GM19193 (cell line): ENCODE measurements around the gene TRAF4.

Experiments
- POLR2A ChIP-seq: IDR thresholded peaks from 4 replicates; pipeline ENCODE4 v1.6.1; 2011; ENCODE audit not compliant: insufficient read depth, insufficient read length; ENCODE audit errors: extremely low read depth

TRAF4 gene

DNA sequence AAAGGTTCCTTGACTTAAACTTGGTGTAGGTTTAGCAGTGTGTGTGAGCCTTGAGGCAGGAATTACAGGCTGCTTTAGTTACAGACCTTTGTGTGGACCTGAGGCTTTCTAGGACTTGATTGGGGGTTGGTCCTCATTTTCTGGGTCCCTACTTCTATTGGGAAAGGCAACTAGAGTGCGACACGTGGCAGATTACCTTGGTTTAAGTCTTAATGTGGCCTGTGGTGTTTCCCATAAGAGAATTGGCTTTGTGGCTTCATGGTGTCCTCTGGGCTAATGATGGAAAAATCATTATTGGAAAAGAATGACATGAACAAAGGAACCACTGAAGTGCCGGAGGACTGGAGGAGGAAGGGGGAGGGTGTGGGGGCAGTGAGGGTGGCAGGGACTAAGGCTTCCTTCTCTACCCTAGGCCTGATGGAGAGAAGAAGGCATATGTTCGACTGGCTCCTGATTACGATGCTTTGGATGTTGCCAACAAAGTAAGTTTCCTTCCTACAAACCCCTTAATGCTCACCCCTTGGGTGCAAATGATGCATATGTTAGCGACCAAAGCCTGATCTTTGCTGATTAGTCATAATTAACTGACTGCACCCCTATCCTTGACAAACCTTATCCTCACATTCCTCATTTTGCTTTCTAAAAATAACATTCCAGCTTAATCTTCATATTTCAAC lies 20.5 kb upstream of the TRAF4 start:
- no peak for TF ChIP-seq POLR2A

DNA sequence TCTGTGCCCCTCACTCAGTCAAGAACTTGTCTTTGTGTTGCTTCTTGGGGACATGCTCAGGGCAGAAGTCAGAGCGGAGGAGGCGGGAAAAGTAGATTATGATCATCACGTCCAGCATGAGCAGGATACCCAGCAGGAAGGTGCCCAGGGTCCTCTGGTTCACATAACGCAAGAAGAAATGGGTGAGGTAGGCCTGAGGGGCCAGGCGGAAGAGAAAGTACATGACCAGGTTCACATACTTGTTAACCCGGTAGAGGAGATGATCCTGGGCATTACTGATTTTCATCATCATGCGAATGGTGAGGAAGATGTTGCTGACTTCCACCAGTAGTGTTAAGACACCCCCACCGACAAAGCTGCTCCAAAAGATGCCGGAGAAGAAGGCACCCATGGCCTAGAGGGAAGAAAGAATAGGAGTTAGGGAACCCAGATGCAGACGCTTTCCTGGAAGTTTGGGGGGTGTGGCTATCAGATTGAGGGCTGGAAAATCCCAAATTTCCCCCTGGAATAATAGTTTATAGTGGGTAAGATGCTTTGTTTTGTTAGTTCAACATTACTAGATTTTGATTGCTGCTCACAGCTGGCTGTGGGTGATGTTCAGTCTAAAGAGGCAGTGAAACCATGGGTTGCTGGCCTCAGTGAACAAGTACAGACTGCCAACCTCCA lies 19.2 kb upstream of the TRAF4 start:
- no peak for TF ChIP-seq POLR2A

DNA sequence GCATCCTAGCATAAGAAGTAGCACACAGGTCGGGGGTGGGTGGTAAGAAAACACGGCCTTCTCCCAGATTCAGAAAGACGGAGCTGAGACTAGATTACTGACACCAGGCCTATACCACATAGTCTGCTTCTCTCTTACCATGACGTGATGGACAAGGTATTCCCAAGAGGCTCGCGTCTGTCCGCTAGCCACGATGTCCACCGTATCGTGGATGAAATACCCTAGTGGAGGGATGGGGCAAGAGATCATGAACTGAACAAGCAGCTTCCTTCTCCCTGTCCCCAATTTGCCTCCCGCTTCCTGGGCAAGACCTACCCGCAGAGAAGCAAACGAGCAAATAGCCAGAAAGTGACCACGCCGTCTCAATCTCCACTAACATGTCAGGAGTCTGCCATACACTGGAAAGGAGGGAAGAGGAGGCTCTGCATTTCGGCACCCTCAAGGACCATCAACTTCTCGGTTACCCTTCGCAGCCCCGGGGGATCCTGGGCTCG lies 18.6 kb upstream of the TRAF4 start:
- TF ChIP-seq POLR2A, result no peak

DNA sequence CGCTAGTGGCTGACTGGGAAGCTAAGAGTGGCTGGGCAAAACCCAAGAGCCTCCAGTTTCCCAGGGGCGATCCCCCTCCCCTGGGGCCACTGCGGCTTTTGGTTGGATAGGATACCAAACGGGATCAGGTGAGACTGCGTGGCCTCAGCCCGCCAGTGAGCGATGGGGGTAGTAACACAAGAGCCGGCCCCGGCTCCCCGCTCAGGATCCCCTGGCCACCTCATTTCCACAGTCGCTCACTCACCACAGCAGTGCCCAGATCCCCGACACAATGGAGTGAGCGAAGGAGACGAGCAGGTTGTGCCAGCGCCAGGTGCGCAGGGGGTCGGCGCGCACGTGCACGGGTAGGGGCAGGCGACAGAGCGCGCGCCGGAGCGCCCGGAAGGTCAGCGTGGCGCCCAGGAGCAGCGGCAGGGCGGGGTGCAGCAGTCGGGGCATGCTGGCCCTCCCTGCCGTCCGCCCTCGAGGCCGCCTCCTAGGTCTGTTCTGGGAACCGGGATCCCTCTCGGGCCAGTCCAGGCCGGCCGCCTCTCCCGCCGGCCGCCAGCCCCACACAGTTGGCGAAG lies 18.1 kb upstream of the TRAF4 start:
- TF ChIP-seq POLR2A, result peak; percentile 66

DNA sequence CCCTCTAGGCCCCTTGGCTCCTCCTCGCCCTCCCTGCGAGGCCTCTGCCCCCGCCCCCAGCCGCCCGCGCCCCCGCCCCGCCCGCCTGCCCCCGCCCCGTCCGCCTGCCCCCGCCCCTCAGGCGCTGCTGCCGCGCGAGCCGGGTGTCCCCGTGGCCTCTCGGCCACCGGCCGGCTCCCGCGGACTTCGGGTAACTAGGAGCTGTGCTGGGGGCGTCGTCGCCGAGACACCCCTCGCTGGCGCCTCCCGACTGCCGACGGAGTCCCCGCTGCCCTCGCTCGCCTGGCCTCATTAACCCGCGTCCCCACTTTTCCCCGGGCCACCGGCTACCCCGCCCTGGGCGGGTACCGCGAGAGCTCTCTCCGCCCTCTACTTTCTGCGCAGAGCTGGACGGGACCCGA lies 17.6 kb upstream of the TRAF4 start, which contains the start of gene TLCD1:
TSS of gene TLCD1 (minus strand) at position 8 of the 401 bp plus-strand sequence. CDS start 136 bp downstream, outside the sequence.
- no peak for TF ChIP-seq POLR2A

DNA sequence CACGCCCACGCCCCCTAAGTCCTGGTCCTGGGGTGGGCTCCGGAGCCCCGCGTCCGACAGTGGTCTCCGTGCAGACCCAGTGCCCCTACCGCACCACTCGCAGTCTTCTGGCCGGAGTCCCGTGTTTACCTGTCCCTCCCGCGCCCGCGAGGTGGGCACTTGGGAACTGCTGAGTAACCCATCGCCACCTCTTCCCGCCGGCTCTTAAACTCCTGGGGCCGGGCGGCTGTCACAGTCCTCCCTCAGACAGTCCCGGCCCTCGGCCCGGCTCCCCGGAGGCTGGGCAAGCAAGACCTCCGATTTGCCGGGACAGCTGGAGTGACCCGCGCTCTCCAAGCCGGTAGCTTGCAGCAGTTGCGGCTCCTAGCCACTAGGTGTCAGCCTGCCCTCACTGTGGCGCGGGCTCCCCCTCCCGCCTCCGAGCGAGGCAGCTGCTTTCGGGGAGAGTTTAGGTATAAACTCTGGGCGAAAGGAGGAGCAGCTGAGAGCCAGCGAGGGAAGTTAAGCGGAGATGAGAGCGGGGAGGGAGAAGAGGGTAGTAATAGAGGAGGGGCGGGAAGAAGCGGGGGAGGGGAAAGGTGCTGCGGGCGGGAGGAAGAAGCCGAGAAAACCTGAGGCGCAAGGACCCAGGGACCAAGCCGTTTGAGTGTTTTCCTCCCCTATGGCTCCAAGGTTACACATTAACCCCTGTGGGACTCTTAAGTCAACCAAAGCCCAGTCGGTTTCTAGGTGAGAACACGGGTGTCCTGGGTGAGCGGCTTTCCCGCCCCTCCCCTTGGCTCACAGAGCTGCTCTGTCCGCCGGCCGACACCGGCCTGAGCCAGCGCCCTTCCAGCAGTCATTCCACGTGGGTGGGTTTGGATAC lies 17.0 kb upstream of the TRAF4 start:
- peak; percentile 80 for TF ChIP-seq POLR2A

DNA sequence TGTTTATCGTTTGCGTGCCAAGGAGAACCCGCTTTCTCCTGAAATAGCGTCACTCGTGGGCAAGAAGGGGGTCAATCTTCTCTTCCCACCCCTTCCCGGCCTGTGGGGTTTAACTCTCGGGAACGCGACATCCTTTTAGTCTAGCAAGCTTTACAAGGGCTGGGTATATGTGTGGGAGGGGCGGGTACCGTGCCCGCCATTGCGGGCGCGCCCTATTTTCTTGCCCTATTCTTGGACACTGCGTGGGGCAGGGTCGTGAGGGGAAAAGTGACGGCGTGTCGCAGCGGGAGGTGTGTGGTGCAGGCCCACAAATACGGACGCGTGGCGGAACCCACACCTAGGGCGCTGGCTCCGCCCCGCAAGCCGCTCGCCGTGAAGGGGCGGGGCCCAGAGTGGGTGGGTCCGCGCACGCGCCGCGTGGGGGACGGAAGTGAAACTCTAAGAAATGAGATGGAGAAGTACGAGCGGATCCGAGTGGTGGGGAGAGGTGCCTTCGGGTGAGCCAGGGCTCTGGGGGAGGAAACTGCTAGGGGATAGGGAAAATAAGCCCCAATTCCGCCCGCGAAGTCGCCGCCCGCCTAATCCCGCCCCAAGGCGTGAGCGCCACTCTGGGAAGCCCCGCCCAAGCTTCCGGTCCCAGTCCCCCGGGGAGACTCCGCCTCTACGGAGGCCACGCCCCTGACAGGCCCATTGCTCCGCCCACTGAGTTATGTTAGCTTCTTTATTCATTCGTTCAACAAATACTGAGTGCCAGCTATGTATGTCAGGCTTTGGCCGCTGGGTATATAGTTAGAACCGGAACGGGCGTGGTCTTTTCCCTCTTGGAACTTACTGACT lies 15.2 kb upstream of the TRAF4 start, which contains the start of gene NEK8:
TSS of gene NEK8 (plus strand) at position 425 of the 837 bp plus-strand sequence. CDS start at position 451, 26 bp downstream.
- TF ChIP-seq POLR2A, result peak; percentile 66

DNA sequence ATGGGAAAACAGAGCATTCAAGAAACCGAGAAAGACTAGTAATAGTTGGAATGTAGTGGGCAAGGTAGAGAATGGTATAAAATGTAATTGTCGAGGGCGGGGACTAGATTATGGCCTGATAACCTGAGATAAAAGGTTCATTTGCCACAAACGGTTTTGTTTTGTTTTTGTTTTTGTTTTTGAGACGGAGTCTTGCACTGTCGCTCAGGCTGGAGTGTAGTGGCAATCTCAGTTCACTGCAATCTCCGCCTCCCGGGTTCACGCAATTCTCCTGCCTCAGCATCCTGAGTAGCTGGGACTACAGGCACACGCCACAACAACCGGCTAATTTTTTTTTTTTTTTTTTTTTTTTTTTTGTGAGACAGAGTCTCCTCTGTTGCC lies 13.9 kb upstream of the TRAF4 start:
- TF ChIP-seq POLR2A, result no peak

DNA sequence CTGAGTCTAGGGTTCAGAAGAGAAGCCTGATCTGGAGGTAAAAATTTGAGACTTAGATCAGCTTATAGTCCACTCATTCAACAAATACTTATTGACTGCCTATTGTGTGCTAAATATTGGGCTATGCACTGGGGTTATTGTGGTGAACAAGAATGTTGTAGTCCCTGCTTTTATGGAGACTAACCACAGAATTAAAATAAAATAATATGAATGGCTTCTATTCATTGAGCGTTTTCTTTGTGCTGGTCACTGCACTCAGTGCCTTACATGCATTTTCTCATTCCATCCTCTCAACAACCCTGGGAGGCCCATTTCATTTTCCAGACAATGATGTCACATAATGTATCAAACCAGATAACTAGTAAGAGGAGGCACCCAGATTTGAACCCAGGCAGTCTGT lies 10.5 kb upstream of the TRAF4 start:
- no peak for TF ChIP-seq POLR2A

DNA sequence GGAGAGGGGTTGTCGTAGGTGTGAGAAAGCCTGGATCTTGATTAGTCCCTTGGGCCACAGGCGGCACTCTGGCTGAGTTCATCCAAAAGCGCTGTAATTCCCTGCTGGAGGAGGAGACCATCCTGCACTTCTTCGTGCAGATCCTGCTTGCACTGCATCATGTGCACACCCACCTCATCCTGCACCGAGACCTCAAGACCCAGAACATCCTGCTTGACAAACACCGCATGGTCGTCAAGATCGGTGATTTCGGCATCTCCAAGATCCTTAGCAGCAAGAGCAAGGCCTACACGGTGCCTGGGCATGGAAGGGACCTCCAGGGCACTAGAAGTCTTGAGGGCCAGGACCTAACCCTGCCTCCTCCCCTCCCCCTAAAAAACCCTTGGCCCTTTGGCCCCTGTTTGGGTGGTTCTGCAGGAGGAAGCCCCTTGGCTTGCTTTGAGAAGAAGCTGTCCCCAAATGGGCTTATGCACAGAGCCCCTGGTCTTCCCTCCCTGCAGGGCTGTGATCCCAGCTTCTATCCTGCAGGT lies 9.0 kb upstream of the TRAF4 start:
- no peak for TF ChIP-seq POLR2A

DNA sequence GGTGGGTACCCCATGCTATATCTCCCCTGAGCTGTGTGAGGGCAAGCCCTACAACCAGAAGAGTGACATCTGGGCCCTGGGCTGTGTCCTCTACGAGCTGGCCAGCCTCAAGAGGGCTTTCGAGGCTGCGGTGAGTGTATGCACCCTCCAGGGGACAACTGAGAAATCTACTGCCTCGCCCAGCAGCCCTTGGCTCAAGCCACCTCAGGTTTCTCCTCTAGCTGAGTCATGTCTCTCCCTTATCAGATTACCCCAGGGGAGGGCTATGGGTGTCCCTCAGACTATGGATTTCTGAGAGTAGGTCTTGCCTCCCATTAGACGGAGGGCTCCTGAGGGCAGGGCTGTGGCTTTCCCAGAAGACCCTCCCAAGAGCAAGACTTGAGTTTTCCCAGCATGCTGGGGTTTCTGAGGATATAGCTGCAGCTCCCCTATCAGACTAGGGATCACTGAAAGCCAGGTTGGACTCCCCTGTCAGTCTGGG lies 8.5 kb upstream of the TRAF4 start:
- TF ChIP-seq POLR2A, result no peak

DNA sequence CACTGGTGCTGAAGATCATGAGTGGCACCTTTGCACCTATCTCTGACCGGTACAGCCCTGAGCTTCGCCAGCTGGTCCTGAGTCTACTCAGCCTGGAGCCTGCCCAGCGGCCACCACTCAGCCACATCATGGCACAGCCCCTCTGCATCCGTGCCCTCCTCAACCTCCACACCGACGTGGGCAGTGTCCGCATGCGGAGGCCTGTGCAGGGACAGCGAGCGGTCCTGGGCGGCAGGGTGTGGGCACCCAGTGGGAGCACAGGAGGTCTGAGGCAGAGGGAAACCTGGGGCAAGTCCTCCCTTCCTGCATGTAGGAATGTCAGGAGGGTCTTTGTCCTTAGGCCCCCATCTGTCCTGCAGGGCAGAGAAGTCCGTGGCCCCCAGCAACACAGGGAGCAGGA lies 6.5 kb upstream of the TRAF4 start:
- TF ChIP-seq POLR2A, result no peak

DNA sequence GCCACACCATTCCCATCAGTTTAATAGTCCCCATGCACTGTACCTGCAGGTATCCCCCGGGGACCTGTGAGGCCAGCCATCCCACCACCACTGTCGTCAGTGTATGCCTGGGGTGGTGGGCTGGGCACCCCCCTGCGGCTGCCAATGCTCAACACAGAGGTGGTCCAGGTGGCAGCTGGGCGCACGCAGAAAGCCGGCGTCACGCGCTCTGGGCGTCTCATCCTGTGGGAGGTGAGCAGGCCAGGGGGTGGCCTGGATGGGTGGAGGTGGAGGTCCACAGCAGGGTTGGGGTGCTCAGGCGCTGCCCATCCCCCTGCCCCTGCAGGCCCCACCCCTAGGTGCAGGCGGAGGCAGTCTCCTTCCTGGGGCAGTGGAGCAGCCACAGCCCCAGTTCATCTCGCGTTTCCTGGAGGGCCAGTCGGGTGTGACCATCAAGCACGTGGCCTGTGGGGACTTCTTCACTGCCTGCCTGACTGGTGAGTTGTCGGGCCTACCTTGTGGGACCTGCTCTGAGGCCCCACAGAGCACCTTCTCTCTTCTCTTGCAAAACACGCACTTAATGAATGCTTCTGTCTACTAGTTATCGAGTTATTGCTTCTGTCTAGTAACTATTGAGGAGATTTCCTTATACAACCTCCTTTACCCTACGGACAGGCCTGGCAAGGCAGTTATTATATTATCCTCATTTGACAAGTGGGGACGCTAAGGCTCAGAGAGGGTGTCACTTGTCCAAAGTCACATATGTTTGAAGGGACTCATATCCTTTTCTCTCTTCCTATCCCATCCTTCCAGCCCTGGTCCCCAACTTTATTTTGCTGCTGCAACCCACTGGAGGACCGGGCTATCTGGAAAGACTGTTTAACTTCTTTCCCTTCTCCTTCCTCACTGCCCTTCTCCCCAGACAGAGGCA lies 5.8 kb upstream of the TRAF4 start:
- TF ChIP-seq POLR2A, result peak; percentile 84
